Measurements from ENCODE around the gene CDK5R2.

Gene CDK5R2

DNA sequence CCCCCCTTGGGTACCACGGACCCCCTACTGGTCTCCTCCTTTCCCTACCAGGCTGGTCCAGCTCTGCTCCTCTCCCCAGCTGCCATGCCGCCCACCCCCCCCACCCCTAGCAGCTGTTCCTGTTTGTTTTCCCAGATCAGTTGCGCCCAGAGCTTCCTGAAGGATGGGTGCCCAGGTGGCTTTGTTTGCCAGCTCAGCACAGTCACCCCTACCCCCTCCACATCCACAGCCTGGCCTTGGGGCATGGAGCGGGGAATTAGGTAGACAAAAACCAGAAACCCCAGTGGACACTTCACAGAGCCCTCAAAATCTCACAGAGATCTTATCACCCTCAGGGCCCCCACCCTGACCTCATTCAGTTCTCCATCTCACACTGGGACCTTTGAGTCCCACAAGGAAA lies 37.5 kb downstream of the CDK5R2 start:
- TF ChIP-seq, protein P1, sequence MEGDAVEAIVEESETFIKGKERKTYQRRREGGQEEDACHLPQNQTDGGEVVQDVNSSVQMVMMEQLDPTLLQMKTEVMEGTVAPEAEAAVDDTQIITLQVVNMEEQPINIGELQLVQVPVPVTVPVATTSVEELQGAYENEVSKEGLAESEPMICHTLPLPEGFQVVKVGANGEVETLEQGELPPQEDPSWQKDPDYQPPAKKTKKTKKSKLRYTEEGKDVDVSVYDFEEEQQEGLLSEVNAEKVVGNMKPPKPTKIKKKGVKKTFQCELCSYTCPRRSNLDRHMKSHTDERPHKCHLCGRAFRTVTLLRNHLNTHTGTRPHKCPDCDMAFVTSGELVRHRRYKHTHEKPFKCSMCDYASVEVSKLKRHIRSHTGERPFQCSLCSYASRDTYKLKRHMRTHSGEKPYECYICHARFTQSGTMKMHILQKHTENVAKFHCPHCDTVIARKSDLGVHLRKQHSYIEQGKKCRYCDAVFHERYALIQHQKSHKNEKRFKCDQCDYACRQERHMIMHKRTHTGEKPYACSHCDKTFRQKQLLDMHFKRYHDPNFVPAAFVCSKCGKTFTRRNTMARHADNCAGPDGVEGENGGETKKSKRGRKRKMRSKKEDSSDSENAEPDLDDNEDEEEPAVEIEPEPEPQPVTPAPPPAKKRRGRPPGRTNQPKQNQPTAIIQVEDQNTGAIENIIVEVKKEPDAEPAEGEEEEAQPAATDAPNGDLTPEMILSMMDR (IDR thresholded peaks at IDR 0.05; ENCODE audit: borderline replicate concordance, extremely low read depth, low read length, poor library complexity, severe bottlenecking) = no peak
- TF ChIP-seq EZH2 (IDR thresholded peaks at IDR 0.05; ENCODE audit: borderline replicate concordance, low read depth, low read length, severe bottlenecking) = no peak
- no peak for ATAC-seq (ENCODE audit: insufficient read depth, low read depth)
- no peak for DNase-seq
- Histone ChIP-seq H3K27me3 (ENCODE audit: insufficient read depth, low read length, poor library complexity) (peaks cover 16% of the 10 kb centered on the region), H4K20me1 (ENCODE audit: insufficient read depth, low read length) (peaks cover 13% of the 10 kb centered on the region), H3K9me3 (ENCODE audit: insufficient read depth, low read length, severe bottlenecking) (no peaks in the 10 kb centered on the region), H3K36me3 (ENCODE audit: insufficient read depth, low read length) (no peaks in the 10 kb centered on the region), H2AFZ (ENCODE audit: low read depth, low read length) (no peak overlapping the region), H3K9ac (ENCODE audit: low read depth, low read length) (no peak overlapping the region), H3K27ac (ENCODE audit: low read length) (no peak overlapping the region), H3K79me2 (ENCODE audit: insufficient read depth, low read length) (no peaks in the 10 kb centered on the region), H3K4me3 (ENCODE audit: low read depth in 1 of 2, low read length in 2 of 2) (no peak overlapping the region), H3K4me2 (ENCODE audit: insufficient read depth, low read length) (no peak overlapping the region), H3K4me1 (ENCODE audit: insufficient read depth, low read length) (peaks cover 4% of the 10 kb centered on the region; the same call in 1 of the 2 replicates)

DNA sequence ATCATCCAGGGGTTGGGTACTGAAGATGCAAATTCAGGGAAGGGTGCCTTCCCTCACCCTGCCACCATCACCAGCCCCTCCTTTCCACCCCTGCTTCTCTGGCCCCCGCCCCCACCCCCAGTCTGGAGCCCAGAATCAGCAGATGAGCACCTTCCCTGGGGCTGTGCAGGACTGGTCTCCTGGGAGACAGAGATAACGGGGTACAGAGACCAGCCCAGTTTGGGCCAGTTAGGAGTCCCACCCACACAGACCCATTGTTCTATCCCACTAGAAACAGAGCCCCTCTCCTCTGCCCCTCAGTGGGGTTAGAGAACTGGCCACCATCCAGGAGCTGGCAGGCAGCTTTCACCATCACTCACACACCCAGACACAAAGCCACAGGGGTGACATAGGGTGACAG lies 38.3 kb downstream of the CDK5R2 start:
- Histone ChIP-seq H3K9ac (ENCODE audit: low read depth, low read length) (no peak overlapping the region), H3K4me2 (ENCODE audit: insufficient read depth, low read length) (no peak overlapping the region), H3K9me3 (ENCODE audit: insufficient read depth, low read length, severe bottlenecking) (no peaks in the 10 kb centered on the region), H3K4me1 (ENCODE audit: insufficient read depth, low read length) (peaks cover 4% of the 10 kb centered on the region; the same call in 1 of the 2 replicates), H3K27me3 (ENCODE audit: insufficient read depth, low read length, poor library complexity) (peaks cover 10% of the 10 kb centered on the region), H3K36me3 (ENCODE audit: insufficient read depth, low read length) (no peaks in the 10 kb centered on the region), H3K4me3 (ENCODE audit: low read depth in 1 of 2, low read length in 2 of 2) (no peak overlapping the region), H2AFZ (ENCODE audit: low read depth, low read length) (no peak overlapping the region), H3K27ac (ENCODE audit: low read length) (no peak overlapping the region), H3K79me2 (ENCODE audit: insufficient read depth, low read length) (no peaks in the 10 kb centered on the region), H4K20me1 (ENCODE audit: insufficient read depth, low read length) (peaks cover 8% of the 10 kb centered on the region)
- no peak for TF ChIP-seq EZH2 (IDR thresholded peaks at IDR 0.05; ENCODE audit: borderline replicate concordance, low read depth, low read length, severe bottlenecking)
- TF ChIP-seq, protein P1 (IDR thresholded peaks at IDR 0.05; ENCODE audit: borderline replicate concordance, extremely low read depth, low read length, poor library complexity, severe bottlenecking) = no peak
- ATAC-seq (ENCODE audit: insufficient read depth, low read depth) (no peak), DNase-seq (no peak)

DNA sequence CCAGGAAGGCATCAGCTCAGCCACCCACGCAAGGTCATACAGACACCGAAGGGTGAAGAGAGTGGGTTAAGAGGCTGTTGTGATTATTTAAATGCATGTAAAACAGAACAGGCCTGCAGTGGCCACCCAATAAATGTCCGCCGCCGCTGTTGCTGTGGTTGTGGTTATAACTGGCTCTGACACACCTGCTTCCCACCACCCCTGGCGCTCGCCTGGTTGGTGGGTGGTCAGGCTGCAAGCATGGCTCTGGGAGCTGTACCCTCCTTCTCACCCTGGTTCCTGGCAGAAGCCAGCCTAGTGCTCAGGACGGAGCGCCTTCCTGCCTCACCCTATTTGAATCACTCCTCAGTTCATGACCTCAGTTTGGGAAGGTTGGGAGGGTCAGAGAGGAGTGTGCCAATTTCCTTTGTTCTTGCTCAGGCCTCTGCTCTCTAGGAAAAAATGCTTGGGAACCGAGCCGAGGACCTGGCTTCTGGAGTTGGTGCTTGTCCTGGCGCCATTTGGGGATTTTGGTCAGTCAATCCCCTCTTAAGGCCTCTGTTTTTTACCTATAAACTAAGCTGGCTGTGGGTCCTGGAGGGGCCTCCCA lies 39.0 kb downstream of the CDK5R2 start:
- H3K4me2 ChIP-seq (ENCODE audit: insufficient read depth, low read length) = no peak overlapping the region
- H3K27ac ChIP-seq (ENCODE audit: low read length) = no peak overlapping the region
- no peak for DNase-seq
- no peak overlapping the region for H3K4me3 ChIP-seq (ENCODE audit: low read depth in 1 of 2, low read length in 2 of 2)
- H4K20me1 ChIP-seq (ENCODE audit: insufficient read depth, low read length) = peaks cover 6% of the 10 kb centered on the region
- ATAC-seq (ENCODE audit: insufficient read depth, low read depth) = peak; percentile 48; the same call in 2 of the 3 replicates
- no peak overlapping the region for H3K9ac ChIP-seq (ENCODE audit: low read depth, low read length)
- no peaks in the 10 kb centered on the region for H3K9me3 ChIP-seq (ENCODE audit: insufficient read depth, low read length, severe bottlenecking)
- H3K36me3 ChIP-seq (ENCODE audit: insufficient read depth, low read length) = no peaks in the 10 kb centered on the region
- no peaks in the 10 kb centered on the region for H3K79me2 ChIP-seq (ENCODE audit: insufficient read depth, low read length)
- H2AFZ ChIP-seq (ENCODE audit: low read depth, low read length) = no peak overlapping the region
- H3K27me3 ChIP-seq (ENCODE audit: insufficient read depth, low read length, poor library complexity) = peaks cover 10% of the 10 kb centered on the region
- TF ChIP-seq, protein P1 (IDR thresholded peaks at IDR 0.05; ENCODE audit: borderline replicate concordance, extremely low read depth, low read length, poor library complexity, severe bottlenecking) = no peak
- TF ChIP-seq EZH2 (IDR thresholded peaks at IDR 0.05; ENCODE audit: borderline replicate concordance, low read depth, low read length, severe bottlenecking) = no peak
- H3K4me1 ChIP-seq (ENCODE audit: insufficient read depth, low read length) = peaks cover 4% of the 10 kb centered on the region; the same call in 1 of the 2 replicates
